GM11168 (cell line): ENCODE data around the gene RAPGEF4.

ENCODE experiments used
- in situ Hi-C: fragments of 300-500 bp; cut with MboI; formaldehyde crosslinking; loops from one replicate; pipeline ENCODE4 v1.12.0; 2022; ENCODE audit warnings: low sequenced_read_pairs; ENCODE audit not compliant: unreplicated experiment

RAPGEF4 gene

DNA sequence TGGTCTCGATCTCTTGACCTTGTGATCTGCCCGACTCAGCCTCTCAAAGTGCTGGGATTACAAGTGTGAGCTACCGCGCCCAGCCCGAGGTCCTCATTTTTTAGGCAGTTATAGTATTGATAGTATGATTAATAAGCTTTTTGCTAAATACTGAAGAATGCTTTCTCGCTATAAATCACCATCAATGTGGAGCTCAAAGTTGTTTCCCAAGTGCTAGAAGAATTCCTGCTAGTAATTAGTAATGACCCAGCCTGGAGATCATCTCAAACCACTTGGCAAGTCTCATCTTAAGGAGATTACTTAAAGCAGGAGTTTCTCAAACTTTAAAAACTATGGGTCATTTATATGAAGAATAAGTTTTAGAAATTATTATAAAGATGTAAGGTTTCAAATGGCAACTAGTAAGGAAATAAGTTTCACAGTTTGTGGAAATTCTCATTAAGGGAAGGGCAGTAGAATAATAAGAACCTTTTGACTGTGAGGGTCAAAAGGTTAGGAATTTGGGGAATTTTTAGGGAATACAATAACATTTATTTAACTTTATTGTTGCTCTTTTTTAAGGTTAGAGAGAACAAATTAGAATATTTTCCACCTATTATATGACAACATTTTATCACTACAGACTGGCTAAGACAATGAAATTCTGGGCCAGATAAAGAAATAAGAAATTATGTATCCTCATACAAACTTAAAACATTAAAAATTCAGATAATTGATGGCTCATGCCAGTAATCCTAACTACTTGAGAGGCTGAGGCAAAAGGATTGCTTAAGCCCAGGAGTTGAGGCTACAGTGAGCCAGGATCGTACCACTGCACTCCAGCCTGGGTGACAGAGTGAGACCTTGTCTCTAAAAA is 191.4 kb downstream of the RAPGEF4 start:
- in situ Hi-C loops: no loop called here

DNA sequence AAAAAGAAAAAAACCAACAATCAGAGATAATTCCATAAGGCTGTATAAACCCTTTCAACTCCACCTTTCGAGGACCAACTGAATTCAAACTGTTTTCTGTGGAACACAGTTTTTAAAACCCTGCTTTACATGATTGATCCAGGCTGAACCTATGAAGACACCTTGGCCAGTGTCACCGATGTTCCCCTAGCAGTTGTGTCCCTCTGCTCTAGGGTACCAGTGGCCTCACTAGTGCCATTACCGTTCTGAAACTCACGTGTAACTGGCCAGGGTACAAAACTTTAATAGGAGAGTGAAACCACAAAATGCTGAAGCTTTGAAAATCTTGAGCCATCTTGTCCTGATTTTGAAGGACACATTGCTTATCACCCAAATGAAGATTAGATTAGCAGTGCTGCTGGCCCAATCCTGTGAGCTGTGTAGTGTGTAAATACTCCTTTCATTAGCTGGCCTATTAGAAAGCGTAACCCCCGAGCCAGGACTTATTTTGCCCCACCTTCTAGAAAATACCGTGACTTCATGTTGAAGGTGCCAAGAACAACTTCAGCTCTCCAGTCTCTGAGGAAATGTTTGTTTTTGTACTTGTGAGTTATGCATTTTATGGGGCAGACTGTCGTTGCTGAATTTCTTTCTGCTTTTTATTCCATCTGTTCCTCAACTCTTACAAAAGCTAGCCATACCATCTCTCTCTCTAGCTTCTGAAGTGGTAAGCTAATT is 192.2 kb downstream of the RAPGEF4 start:
- in situ Hi-C loops: no loop called here

DNA sequence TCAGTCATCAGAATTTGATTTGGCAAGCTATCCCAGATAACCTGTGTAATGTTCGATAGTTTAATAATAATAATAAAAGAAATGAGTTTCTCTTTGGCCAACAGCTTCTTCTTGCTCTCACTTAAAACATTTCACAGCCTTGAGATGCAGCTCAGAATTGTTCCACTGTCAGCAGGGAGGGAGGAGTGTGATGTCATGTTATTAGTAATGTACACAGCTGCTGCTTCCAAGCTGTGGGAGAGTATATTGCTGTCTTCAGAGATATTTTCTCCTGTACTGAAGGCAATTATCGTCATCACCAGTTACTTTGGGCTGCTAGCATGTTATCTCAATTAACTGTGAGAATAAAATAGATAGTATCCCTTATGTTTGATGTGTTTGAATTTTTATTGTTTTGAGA is 193.1 kb downstream of the RAPGEF4 start:
- in situ Hi-C loops: no loop called here

DNA sequence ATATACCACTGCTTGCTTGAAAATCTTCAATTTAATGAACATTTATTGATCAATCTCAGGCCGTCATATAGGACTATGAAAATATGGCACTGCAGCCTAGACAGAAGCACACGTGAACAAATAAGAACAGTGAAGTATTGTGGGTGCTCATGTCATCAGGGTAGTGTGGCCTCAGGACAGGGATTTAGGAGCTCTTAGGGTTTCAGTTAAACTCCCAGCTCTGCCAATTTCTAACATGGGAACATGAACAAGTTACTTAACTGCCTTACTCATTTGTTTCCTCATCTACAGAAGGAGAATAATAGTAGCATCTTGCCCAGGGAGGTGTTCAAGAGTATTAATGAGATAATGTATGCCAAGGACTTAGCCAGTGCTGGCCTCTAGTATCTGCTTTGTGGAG is 194.0 kb downstream of the RAPGEF4 start:
- in situ Hi-C loops: loop anchor here (5.0 kb wide), 1 partner anchor 122 kb away; no protein-coding TSS in a partner anchor

DNA sequence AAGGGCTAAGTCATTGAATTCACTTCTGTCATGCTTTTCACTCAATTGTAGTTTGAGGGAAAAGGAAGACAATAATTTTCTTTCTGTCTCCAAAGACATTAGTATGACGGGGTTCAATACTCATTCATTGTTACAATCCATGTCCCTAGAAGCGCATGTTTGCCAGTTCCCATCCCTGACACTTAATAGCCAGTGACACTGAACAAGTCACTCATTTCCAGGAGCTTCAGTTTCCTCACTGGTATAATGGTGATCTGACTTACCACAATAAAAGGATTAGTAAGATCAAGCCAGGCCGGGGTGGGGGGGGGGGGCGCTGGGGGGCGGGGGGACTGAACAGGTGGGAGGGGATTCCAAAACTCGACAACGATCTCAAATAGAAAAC is 195.2 kb downstream of the RAPGEF4 start:
- in situ Hi-C loops: loop anchor here (5.0 kb wide), 1 partner anchor 124 kb away; no protein-coding TSS in a partner anchor

DNA sequence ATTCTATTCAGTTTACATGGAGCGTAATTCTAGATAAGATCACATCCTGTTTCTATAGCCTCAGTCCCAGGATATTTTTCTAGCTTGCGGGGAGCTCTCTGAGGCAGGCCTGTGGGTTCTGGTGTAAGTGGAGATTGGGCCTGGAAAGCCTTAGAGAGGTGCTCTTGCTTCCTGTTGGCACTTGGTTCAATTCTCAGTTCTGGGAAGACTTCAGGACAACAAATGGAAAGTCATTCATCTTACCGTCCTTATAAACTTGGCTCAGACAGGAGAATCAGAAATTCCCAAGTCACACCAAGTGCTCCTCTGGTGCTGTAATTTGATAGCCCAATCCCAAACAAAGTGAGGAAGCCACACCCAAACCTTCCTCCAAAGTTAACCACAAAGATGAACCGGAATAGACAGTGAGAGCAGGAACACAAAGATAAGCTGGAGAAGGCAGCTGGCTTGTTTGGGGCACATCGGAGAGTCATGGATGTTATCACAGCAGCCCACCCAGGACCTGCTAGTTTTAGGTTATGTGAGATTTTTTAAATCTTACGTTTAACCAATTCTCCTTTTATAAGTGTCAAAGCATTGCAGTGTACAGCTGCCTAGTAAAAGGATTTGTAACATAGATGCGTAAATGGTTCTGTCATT is 195.7 kb downstream of the RAPGEF4 start:
- in situ Hi-C loops: loop anchor here (5.0 kb wide), 1 partner anchor 124 kb away; no protein-coding TSS in a partner anchor

DNA sequence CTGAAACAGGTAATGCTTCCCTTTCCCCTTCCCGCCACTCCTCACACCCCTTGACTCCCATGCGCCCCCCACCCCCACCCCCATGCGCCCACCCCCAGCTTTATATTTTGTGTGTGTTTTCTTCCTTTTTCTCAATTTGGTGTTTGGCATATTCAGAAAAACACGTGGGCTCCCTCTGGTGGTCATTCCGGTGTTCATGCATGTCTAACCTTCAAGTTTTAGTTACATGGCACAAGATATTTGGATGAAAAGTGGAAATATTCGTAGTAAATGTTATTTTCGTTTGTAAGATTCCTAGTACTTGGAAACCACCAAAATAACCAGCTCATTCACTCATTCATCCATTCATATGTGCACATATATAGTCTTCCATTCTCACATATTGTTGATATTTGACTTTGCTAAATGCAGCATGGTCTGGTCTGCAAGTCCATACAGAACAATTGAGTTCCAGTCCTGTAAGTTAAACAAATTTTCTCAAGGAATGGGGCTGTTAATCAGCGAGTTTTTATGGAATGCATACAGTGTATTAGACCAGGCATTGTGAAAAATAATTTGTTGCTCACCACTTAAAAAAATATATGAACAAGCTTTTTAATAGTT is 196.4 kb downstream of the RAPGEF4 start:
- in situ Hi-C loops: loop anchor here (5.0 kb wide), 1 partner anchor 125 kb away; no protein-coding TSS in a partner anchor

DNA sequence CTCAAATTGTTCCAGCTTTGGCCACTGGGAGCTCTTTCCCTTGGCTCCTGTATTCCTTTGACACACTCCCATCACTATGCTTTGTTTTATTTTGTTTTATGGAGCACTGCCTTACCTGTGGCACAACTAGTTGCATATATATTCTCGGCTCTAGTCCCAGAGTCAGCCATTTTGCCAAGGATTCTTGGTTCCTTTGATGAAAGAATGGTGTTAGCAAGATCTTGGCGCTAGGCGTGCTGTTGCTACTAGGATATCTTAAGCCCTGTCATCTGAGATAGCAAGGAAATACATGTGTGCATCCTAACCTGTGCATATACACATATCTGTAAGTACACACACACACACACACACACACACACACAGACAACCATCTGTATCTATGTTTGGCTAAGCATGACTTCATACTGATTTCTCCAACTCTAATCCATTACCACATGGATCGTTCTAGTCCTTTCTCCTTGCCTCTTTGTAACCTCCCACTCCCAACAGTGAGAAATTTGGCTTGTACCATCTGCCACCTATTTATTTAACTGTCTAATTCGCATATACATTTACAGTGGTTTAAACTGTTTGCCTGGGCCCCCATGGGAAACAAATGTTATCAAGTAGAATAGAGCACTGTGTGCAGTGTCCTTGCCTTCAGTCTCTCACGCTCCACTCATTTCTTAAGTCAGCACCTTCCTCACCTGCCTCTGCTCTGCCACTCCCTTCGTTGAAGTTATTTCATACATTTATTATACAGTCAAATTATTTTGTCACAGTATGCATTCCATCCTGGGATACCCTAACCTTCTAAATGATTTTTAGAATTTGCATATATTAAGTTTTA is 202.5 kb downstream of the RAPGEF4 start:
- in situ Hi-C loops: no loop called here

DNA sequence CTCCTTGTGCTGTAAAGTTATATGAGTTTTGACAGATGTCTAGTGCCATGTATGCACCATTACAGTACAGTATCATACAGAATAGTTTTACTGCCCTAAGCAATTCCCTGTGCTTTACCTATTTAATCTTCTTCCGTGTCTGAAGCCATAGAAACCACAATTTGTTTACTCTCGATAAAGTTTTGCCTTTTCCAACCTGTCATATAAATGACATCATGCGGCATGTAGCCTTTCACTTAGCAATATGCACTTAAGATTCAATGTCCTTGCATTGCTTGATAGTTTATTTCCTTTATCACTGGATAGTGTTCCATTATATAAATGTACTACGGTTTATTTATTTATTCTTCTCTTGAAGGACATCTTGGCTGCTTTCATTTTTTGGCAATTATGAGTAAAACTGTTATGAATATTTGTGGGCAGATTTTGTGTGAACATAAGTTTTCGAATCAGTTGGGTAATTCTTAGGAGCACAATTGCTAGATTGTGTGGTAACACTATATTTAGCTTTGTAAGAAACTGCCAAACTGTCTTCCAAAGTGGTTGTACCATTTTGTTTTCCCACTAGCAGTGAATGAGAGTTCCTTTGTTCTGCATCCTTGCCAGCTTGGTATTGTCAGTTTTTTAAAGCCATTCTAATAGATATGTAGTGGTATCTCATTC is 203.2 kb downstream of the RAPGEF4 start:
- in situ Hi-C loops: no loop called here

DNA sequence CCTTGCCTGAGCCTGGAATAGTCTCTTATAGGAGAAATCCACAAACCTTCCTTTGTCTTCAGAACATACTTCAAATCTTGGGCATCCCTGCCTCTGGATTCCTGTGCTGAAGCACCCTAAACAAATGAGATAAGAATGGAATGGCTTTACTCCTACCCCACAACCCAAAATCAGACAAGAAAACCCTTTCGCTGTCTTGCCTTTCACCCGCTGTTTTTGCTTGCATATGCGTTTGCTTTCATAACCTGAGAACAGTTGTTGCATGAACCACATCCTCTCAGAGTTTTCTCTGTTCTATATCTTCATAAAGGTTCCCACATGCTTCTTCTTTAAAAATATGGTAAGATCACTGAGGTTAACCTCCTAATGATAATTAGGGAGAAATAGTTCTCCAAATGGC is 207.9 kb downstream of the RAPGEF4 start:
- in situ Hi-C loops: no loop called here

DNA sequence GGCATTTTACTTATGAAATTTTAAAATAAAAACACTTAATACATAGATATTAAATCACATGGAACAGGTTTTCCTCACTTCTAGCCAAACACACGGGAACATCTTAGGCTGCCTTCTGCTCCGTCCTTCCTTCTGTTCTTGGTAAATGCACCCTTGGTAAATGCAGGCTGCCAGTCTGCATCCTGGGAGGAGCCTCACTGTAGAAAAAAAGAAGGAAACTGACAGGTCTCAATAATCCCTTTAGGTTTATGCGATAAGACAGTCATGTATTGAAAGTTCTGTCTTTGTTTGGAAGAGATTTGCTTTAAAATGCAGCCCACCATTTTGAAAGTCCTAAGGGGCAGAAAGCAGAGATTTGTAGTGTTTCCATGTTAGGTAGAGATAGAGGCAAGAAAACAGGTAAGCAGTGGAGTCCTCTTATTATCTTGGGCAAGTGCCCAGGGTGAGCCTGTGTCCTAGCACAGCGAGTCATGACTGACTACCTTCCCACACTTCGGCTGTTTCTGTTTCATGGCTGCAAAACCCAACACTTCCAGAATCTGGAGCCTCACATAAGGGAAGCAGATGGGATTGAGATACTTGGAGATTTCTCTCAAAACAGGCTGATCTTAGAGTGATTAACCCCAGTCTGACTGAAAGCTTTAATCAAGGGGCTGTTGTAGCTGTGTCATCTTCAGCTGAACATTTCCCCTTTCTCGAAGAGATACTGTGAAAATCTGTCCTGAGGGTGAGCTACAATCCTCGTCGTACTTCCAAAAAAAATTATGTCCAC is 208.6 kb downstream of the RAPGEF4 start:
- in situ Hi-C loops: no loop called here

DNA sequence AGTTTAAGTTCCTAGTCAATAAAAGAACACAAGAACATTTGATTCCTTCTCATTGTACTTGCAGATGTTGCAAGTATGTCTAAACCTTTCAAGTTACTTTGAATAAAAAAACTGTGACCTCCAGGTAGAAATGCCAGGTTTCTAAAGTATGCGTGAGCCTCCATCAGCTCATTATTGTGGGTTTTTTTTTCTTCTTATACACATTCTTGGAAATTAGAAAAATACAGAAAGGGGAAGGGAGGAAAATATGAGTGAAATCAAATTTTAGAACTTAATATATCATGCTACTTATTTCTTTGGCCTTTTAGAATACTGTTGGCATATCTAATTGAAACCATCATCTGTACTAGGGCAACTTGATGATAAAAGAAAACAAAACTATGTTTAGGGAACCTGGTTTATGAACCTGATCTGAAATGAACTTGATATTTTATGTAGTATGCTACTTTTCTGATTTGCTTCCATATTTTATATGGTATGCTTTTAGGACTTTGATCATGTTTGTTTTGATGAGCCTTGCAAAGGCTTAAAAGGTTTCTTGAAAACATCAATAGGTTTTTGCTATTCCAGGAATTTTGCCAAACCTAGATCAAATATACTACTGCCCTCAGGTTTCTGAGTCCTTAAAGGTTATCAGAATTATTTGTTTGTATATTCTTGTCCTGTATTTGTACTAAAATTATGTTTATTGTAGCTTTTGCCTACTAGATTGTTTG is 209.3 kb downstream of the RAPGEF4 start:
- in situ Hi-C loops: no loop called here

DNA sequence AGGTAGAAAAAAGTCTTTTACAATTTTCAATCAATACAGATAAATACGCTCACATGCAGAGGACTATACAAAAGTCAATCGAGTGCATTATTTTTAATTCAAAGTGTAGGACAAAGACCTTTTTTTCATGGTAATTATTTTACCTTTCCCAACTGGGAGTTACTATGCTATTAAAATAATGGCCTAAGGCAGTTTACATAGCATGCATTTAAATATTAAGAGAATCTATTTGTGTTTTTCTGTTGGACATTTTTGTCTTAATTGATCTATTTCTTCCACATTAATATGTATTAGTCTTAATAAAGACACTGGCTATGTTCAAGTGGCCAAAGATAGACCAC is 209.8 kb downstream of the RAPGEF4 start:
- in situ Hi-C loops: no loop called here

DNA sequence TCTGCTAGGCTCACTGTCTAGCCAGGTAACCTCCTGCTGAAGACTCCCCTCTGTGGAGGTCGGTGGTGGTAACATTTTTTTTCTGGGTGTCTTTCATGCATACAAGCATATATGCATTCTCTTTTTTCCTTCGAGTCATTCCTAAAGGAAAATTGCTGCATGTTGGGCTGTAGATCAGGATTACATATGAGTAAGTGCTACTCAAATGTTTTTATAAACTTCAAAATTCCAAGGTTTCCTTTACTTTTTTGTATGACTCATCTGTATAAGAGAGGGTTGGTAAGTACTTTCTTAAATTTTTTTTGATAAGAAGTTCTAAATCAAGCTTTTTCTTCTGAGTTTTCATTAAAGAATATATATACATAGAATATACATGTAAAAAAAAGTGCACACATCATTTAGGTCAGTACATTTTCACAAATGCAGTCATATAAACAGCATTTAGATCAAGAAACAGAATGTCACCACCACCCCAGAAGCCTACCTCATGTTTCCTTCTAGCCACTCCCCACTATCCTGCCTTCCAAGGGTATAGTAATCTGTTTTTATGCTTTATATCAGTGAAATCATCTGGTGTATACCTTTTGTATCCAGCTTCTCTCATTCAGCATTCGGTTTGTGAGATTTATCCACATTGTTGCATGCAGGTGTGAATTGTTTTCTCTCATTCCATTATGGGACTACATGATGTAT is 212.0 kb downstream of the RAPGEF4 start:
- in situ Hi-C loops: no loop called here

DNA sequence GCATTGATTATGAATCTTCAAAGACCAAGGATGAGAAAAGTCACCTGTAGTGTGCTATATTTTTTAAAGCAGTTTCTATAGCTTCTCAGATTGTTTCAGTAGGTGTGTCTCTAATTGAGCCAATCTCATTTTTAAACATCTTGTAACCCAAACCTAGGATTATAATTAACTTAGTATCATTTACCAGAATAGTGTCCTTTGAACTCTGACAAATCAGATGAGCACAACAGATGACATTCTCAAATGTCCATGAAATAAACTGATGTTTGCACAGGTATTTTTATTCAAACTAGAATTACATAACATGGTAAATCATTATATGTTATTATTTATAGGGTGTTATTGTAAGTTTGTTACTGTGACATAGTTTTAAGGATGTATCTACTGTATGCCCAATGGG is 213.9 kb downstream of the RAPGEF4 start:
- in situ Hi-C loops: no loop called here

DNA sequence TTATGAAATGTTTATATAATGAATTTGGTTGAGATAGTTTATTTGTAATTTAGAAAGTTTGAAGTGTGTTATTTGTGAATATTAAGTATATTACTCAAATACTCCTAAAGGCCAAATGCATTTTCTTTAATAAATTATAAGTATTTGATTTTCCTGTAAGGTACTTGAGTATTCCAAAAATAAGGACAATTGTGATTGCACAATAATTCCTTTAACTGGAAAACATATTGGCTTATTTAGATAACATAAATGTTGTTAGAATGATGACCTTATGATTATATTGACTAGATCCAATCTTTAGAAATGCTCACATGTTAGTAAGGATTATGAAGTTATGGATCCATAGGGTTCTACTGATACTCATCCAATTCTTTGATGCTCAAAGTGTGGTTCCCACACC is 214.9 kb downstream of the RAPGEF4 start:
- in situ Hi-C loops: no loop called here

DNA sequence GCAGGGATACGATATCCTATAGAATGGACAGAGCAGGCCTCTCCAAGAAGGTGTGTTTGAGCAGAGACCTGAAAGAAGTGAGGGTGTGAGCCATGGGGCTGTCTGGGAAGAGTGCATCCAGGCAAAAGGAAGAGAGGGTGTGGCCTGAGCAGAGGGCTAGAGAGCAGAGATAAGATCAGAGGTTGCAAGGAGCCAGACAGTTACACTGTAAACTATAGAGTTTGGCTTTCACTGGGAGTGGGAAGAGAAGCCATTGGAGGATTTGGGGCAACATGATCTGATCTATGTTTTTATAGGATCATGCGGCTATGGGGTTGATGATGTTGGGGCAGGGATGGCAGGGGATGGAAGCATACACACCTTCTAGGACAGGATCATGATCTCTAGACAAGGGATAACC is 215.9 kb downstream of the RAPGEF4 start:
- in situ Hi-C loops: no loop called here
